ENCODE measurements around the gene SLC66A2.
A peak's percentile ranks its signal among the peaks of the same experiment; 100 is the strongest.

Gene SLC66A2

DNA sequence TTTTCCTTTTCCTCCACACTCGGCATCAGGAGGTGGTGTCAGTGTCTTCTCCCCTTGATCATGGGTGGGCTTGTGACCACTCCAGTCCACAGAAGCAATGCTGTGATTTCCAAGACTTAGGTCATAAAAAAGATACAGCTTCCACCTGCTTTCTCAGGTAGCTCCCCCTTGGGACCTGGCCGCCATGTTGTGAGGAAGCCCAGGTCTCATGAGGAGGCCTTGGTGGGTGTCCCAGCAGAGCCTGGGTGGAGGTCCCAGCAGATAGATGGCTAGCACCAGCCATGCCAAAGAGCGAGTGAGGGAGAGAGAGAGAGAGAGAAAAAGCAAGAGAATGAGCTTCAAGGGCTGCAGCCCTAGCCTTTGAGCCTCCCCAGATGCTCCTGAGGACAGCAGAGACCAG is 16.0 kb downstream of the SLC66A2 start:
- DNase-seq, result no peak

DNA sequence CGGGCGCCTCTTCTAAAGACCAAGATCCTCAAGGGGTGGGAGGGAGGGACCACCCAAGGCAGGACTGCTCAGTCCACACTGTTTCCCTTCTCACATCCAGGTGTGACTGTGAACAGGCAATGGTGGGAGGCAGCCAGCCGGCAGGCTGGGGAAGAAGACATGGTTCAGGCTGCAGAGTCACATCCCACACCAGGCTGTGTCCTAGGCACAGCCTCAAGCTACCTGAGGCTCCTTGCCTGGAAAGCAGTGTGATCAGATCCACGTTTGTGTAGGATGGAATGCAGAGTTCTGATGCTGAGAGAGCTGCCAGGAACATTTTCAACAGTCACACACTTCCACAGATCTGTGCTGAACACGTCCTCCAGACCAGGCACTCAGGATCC is 16.4 kb downstream of the SLC66A2 start:
- no peak for DNase-seq

- DNase-seq, result no peak
Observed at GRCh38 chr18:79934311-79935097, 16.9 kb downstream of the SLC66A2 start.

DNA sequence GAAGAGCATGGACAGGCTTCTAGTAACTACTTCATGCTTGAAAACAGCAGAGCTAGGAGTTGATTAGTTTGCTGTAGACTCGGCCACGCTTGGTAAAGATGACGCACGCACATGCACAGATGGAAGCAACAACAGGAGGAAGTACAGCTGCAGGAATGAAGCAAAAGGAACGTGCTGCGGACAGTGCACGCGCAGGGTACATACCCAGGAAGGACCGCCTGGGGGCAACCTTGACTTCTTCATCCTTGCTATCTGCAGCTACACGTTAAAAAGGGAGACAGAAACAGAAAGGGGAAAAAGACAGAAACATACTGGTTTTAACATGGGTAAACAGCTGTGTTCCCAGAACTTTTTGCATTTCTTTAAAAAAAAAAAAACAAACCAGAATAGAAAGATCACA is 17.7 kb downstream of the SLC66A2 start:
- DNase-seq, result peak; percentile 74

GRCh38 chr18:79932907-79933306 is 18.5 kb downstream of the SLC66A2 start:
- no peak for DNase-seq

GRCh38 chr18:79931475-79931874 is 20.0 kb downstream of the SLC66A2 start:
- no peak for DNase-seq

DNA sequence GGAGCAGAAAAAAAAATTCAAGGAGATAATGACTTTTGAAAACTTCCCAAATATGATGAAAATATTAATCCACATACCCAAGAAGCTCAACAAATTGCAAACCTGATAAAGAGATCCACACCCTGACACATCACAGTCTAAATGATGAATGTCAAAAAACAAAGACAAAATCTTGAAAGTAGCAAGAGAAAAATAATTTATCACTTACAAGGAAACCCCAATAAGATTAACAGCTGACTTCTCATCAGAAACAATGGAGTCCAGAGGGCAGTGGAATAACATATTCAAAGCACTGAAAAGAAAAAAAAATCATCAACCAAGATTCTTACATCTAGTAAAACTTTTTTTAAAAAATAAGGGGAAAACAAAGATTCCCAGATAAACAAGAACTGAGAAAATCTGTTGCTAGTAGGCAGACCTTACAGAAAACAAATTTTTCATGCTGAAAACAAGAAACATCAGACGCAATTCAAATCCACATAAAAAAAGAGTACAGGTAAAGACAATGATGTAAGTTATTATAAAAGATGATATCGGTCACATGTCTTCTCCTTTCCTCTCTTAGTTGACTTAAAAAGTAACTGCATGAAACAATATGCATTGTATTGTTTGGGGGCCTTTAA is 21.3 kb downstream of the SLC66A2 start:
- no peak for DNase-seq

GRCh38 chr18:79928563-79928960 is 22.9 kb downstream of the SLC66A2 start:
- no peak for DNase-seq

- DNase-seq, result no peak
Observed at GRCh38 chr18:79927607-79928562, 23.6 kb downstream of the SLC66A2 start.

GRCh38 chr18:79926715-79927606 is 24.5 kb downstream of the SLC66A2 start:
- no peak for DNase-seq

- no peak for DNase-seq
Observed at GRCh38 chr18:79926306-79926705, 25.1 kb downstream of the SLC66A2 start.

DNA sequence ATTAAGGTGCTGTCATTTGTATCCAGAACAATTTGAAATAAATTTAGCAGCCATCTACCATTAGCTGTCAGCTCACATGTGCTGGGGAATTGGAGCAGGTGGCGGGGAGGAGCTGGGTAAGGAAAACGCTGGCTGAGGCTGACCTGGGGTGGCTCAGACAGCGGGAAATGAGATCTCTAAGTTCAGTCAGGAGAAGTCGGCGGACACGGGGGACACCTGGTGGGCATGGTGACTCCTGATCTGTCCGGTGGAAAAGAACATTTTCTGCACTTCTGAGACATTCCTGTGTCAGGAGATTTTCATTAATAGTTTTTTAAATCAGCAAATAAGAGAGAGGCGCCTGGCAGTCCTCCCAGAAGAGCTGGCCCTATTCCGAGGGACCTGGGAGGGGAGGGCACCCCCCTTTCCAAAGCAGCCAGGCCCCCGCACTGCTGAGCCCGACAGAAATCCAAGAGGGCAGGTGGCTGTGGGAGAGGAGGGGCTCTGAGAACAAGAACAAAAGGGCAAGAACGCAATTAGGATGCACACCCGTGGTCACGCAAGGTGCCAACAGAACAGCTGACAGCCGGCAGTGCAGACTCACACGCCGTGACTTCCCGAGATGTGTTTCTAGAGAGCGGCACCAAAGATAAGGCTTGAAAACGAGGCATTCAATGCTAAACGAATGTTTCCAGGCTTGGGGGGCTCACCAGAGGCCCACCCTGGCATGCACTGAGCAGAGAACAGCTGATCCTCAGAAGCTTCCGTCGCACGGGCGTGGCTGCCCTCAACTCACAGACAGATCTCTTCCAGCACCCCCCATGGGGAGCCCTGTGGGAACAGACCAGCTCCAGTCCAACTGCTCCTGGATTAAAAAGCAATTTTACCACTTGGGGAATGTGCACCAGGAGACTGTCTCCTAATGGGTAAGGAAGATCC is 26.4 kb downstream of the SLC66A2 start:
- DNase-seq, result no peak

DNA sequence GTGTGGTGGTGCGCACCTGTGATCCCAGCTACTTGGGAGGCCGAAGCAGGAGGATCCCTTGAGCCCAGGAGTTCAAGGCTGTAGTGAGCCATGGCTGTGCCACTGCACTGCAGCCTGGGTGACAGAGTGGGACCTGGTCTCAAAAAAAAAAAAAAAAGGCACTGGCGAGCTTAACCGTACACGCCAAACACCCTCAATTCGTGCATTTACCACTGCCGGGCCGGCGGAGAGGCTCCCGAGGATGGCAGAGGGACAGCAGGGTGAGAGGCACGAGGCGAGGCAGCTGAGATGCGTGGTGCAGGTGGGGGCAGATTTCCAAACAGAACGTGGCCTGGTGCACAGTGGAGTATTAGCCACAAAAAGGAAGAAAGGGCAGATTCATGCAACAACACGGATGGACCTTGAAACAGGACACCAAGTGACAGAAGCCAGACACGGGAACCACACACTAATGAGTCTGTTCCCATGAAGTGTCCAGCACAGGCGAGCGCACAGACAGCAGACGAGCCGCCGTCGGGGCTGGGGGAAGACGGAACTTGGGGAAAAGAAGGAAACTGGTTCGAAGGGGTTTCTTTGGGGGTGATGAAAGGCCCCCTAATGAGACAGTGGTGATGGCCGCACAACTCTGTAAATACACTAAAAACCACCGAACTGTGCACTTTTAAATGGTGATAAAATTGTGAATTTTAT is 27.4 kb downstream of the SLC66A2 start:
- no peak for DNase-seq

- no peak for DNase-seq
Observed at GRCh38 chr18:79922971-79923411, 28.5 kb downstream of the SLC66A2 start.

GRCh38 chr18:79921984-79922965 is 29.2 kb downstream of the SLC66A2 start:
- DNase-seq, result no peak

GRCh38 chr18:79919089-79919488 is 32.4 kb downstream of the SLC66A2 start:
- DNase-seq, result no peak

DNA sequence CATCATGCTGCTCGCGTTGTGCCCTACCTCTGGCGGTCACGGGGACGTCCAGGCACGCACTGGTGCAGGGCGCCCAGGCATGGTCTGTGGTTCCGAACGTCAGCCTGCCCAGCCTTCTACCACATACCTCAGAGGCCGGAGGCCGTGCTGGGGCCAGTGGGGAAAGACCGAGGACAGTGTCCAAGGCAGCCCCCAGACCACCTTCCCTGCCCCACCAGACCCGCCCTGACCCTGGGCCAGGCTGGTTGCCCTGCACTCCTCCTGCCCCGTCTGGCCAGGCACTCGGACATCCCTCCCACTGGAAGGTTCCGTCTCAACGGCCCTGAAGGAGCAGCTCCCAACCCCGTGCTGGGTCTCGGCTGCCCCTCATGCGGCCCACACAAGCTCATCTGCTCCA is 32.8 kb downstream of the SLC66A2 start:
- DNase-seq, result no peak

DNA sequence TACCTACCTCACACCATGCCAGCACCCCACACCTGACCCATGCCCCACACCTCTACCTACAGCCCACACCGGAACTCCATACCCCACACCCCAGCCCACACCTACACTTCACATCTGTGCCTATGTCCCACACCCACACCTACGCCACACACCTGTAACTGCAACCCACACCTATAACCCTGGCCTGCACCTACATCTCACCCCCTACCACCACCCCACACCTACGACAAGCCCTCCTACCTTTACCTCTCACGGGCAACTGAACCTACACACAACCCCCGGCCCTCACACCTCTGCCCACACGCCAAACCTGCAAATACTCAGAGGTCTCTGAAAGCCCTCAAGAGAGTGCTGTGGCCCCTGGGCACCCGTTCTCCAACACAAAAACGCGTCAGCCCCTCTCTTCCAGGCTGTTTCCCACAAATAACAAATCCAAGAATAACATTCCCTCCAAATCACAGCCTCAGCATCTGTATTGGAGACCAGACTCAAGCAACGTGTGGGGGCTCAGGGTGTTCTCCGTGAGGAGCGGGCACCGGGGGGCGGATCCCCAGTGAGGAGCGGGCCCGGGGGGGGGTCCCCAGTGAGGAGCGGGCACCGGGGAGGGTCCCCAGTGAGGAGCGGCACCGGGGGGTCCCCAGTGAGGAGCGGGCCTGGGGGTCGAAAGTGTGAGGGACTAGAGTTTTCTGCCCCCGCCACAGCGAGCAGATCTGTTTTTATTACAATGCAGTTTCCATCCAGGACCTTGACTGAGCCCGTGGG is 33.4 kb downstream of the SLC66A2 start:
- DNase-seq, result no peak

Data from fibroblast of skin of back (primary cell).